HUES6 (cell line): ENCODE measurements around the gene ERICH6.
A peak's percentile ranks its signal among the peaks of the same experiment; 100 is the strongest.

Source experiments
- H3K27ac ChIP-seq: 2 replicates; pipeline ENCODE4 v1.7.0; 2013; ENCODE audit warnings: low read depth, mild to moderate bottlenecking, low read length, inconsistent platforms
- H3K27me3 ChIP-seq: 2 replicates; pipeline ENCODE4 v1.6.1; 2013; ENCODE audit warnings: low read length; ENCODE audit not compliant: control insufficient read depth, insufficient read depth
- H3K36me3 ChIP-seq: 2 replicates; pipeline ENCODE4 v1.6.1; 2013; ENCODE audit warnings: low read length; ENCODE audit not compliant: control insufficient read depth, insufficient read depth
- H3K4me1 ChIP-seq: 2 replicates; pipeline ENCODE4 v1.6.1; 2013; ENCODE audit warnings: low read length; ENCODE audit not compliant: control insufficient read depth, insufficient read depth
- H3K4me3 ChIP-seq: 2 replicates; pipeline ENCODE4 v1.5.1; 2013; ENCODE audit warnings: low read depth, low read length
- H3K9ac ChIP-seq: one replicate; pipeline ENCODE4 v1.6.1; 2013; ENCODE audit warnings: mild to moderate bottlenecking, low read length
- H3K9me3 ChIP-seq: 2 replicates; pipeline ENCODE4 v1.6.1; 2013; ENCODE audit warnings: low read depth, low read length; ENCODE audit not compliant: control insufficient read depth, insufficient read depth

The ERICH6 gene

GRCh38 chr3:150703756-150704344 lies at the start of gene ERICH6:
Gene ERICH6, minus strand, starts transcription at chr3:150703920. Its CDS starts 22 bp downstream, at chr3:150703898.
- Histone ChIP-seq H3K27ac (0 out of 2 replicates have a peak within 1 kb of the TSS, but pooled peaks have one; percentile 24), H3K4me3 (peak within 1 kb of the TSS; percentile 81)

GRCh38 chr3:150751781-150752263 lies 48.1 kb upstream of the ERICH6 start:
- H3K4me1 ChIP-seq, result peaks cover 7% of the 10 kb centered on the region
- no peaks in the 10 kb centered on the region for H3K27me3 ChIP-seq
- no peak overlapping the region for H3K4me3 ChIP-seq
- 0 out of 2 replicates have a peak, but pooled peaks cover 7% of the 10 kb centered on the region for H3K36me3 ChIP-seq
- no peak overlapping the region for H3K27ac ChIP-seq
- no peaks in the 10 kb centered on the region for H3K9me3 ChIP-seq
- H3K9ac ChIP-seq, result no peak overlapping the region

More at GRCh38 chr3:150703756-150704344, at the start of gene ERICH6:
- Histone ChIP-seq H3K27me3 (no peaks in the 10 kb centered on the region; the same call in 1 of the 2 replicates), H3K36me3 (no peaks in the 10 kb centered on the region), H3K9ac (peak within 1 kb of the TSS; percentile 71), H3K4me1 (no peaks in the 10 kb centered on the region), H3K9me3 (0 out of 2 replicates have a peak, but pooled peaks cover 3% of the 10 kb centered on the region)

- H3K9me3 ChIP-seq, result no peaks in the 10 kb centered on the region
- no peak overlapping the region for H3K4me3 ChIP-seq
- H3K4me1 ChIP-seq, result peaks cover 7% of the 10 kb centered on the region
- H3K27ac ChIP-seq, result no peak overlapping the region
- no peak overlapping the region for H3K9ac ChIP-seq
- 0 out of 2 replicates have a peak, but pooled peaks cover 7% of the 10 kb centered on the region for H3K36me3 ChIP-seq
- no peaks in the 10 kb centered on the region for H3K27me3 ChIP-seq
Measured at GRCh38 chr3:150749255-150749654, 45.5 kb upstream of the ERICH6 start.

- no peak overlapping the region for H3K9ac ChIP-seq
Measured at GRCh38 chr3:150748684-150749047, 44.9 kb upstream of the ERICH6 start.

GRCh38 chr3:150747886-150748683 lies 44.4 kb upstream of the ERICH6 start:
- Histone ChIP-seq H3K27ac (no peak overlapping the region), H3K9me3 (no peaks in the 10 kb centered on the region), H3K4me1 (peaks cover 7% of the 10 kb centered on the region), H3K9ac (no peak overlapping the region), H3K27me3 (no peaks in the 10 kb centered on the region), H3K36me3 (0 out of 2 replicates have a peak, but pooled peaks cover 5% of the 10 kb centered on the region), H3K4me3 (no peak overlapping the region)

More at GRCh38 chr3:150748684-150749047, 44.9 kb upstream of the ERICH6 start:
- Histone ChIP-seq H3K4me3 (no peak overlapping the region), H3K9me3 (no peaks in the 10 kb centered on the region), H3K36me3 (0 out of 2 replicates have a peak, but pooled peaks cover 7% of the 10 kb centered on the region), H3K27me3 (no peaks in the 10 kb centered on the region), H3K4me1 (peaks cover 7% of the 10 kb centered on the region), H3K27ac (no peak overlapping the region)

GRCh38 chr3:150746791-150747590 lies 43.3 kb upstream of the ERICH6 start:
- Histone ChIP-seq H3K27me3 (no peaks in the 10 kb centered on the region), H3K9me3 (no peaks in the 10 kb centered on the region), H3K4me1 (peaks cover 5% of the 10 kb centered on the region), H3K27ac (no peak overlapping the region), H3K9ac (no peak overlapping the region), H3K4me3 (no peak overlapping the region), H3K36me3 (peaks cover 6% of the 10 kb centered on the region)

GRCh38 chr3:150745832-150746231 lies 42.1 kb upstream of the ERICH6 start:
- Histone ChIP-seq H3K9ac (no peak overlapping the region), H3K9me3 (no peaks in the 10 kb centered on the region), H3K36me3 (peaks cover 11% of the 10 kb centered on the region)

GRCh38 chr3:150744919-150745211 lies 41.1 kb upstream of the ERICH6 start:
- H3K9me3 ChIP-seq, result no peaks in the 10 kb centered on the region
- no peak overlapping the region for H3K9ac ChIP-seq
- no peak overlapping the region for H3K4me3 ChIP-seq
- H3K36me3 ChIP-seq, result peaks cover 11% of the 10 kb centered on the region
- H3K4me1 ChIP-seq, result no peaks in the 10 kb centered on the region
- no peaks in the 10 kb centered on the region for H3K27me3 ChIP-seq
- H3K27ac ChIP-seq, result no peak overlapping the region

More at GRCh38 chr3:150745832-150746231, 42.1 kb upstream of the ERICH6 start:
- H3K4me3 ChIP-seq, result no peak overlapping the region
- H3K4me1 ChIP-seq, result no peaks in the 10 kb centered on the region
- no peaks in the 10 kb centered on the region for H3K27me3 ChIP-seq
- H3K27ac ChIP-seq, result no peak overlapping the region

- H3K36me3 ChIP-seq, result peaks cover 11% of the 10 kb centered on the region
- no peaks in the 10 kb centered on the region for H3K9me3 ChIP-seq
- no peak overlapping the region for H3K27ac ChIP-seq
- no peaks in the 10 kb centered on the region for H3K27me3 ChIP-seq
- H3K9ac ChIP-seq, result no peak overlapping the region
- no peaks in the 10 kb centered on the region for H3K4me1 ChIP-seq
- H3K4me3 ChIP-seq, result no peak overlapping the region
Measured at GRCh38 chr3:150744041-150744918, 40.6 kb upstream of the ERICH6 start.

- H3K4me1 ChIP-seq, result peaks cover 5% of the 10 kb centered on the region; the same call in 1 of the 2 replicates
Measured at GRCh38 chr3:150743508-150743907, 39.8 kb upstream of the ERICH6 start.

More at GRCh38 chr3:150743508-150743907, 39.8 kb upstream of the ERICH6 start:
- no peak overlapping the region for H3K4me3 ChIP-seq
- H3K36me3 ChIP-seq, result peaks cover 11% of the 10 kb centered on the region
- H3K27me3 ChIP-seq, result no peaks in the 10 kb centered on the region
- no peaks in the 10 kb centered on the region for H3K9me3 ChIP-seq
- H3K9ac ChIP-seq, result no peak overlapping the region
- H3K27ac ChIP-seq, result no peak overlapping the region
